Activated T-helper 1 cell treated with anti-CD3 and anti-CD28 coated beads, Interleukin-12 subunit alpha, Interleukin-12 subunit beta, Interleukin-2, Interleukin-4 antibody, amounts not matched to agents 30 ng/mL and 10 ng/mL and 1 ng/mL, durations not matched to agents 14 hours and 24 hours and 36 hours (primary cell): Measurements from ENCODE around the gene GFPT1. TPM values are rescaled to one million over a fixed set of nuclear protein-coding genes. Genes with fewer than 3 reads are reported as not detected.

Source experiments
- DNase-seq: peaks from one replicate; pipeline ENCODE4 v3.0.0; 2021; ENCODE audit warnings: low spot score
- H3K27ac Mint-ChIP-seq: one replicate; pipeline ENCODE4 v1.8.0; 2021; ENCODE audit warnings: mild to moderate bottlenecking, mixed read lengths
- H3K27me3 Mint-ChIP-seq: one replicate; pipeline ENCODE4 v1.8.0; 2022; ENCODE audit warnings: mild to moderate bottlenecking, moderate library complexity, mixed read lengths; ENCODE audit not compliant: insufficient read depth
- H3K36me3 Mint-ChIP-seq: one replicate; pipeline ENCODE4 v1.8.0; 2021; ENCODE audit warnings: low read depth, mixed read lengths
- H3K4me1 Mint-ChIP-seq: one replicate; pipeline ENCODE4 v1.8.0; 2021; ENCODE audit warnings: low read depth, mixed read lengths
- H3K4me3 Mint-ChIP-seq: one replicate; pipeline ENCODE4 v1.8.0; 2021; ENCODE audit warnings: mild to moderate bottlenecking, moderate library complexity, mixed read lengths
- H3K9me3 Mint-ChIP-seq: one replicate; pipeline ENCODE4 v1.8.0; 2021; ENCODE audit warnings: mixed read lengths
- intact Hi-C: fragments of 100-400 bp; cut with micrococcal nuclease; formaldehyde crosslinking; loops from one replicate; pipeline ENCODE4 v1.15.1; 2024
- total RNA-seq: library from RNA; stranded (reverse); gene quantifications from 2 replicates; pipeline ENCODE4 v1.2.3, GENCODE V29; 2022

GFPT1 gene
- total RNA-seq, 1 donor from 2014 or later, result 47.3 TPM

- H3K9me3 Mint-ChIP-seq, result no peaks in the 10 kb centered on the region
- H3K4me1 Mint-ChIP-seq, result no peaks in the 10 kb centered on the region
- intact Hi-C loops, result no loop called here
- peaks cover 17% of the 10 kb centered on the region for H3K36me3 Mint-ChIP-seq
- H3K4me3 Mint-ChIP-seq, result no peak overlapping the region
- no peaks in the 10 kb centered on the region for H3K27me3 Mint-ChIP-seq
- no peak for DNase-seq
- no peak overlapping the region for H3K27ac Mint-ChIP-seq
These were observed 8.8 kb upstream of the GFPT1 start for GRCh38 chr2:69395866-69396265.

GRCh38 chr2:69393963-69394362 lies 6.9 kb upstream of the GFPT1 start:
- Mint-ChIP-seq H3K36me3 (peaks cover 12% of the 10 kb centered on the region), H3K4me1 (no peaks in the 10 kb centered on the region), H3K9me3 (no peaks in the 10 kb centered on the region), H3K27me3 (no peaks in the 10 kb centered on the region), H3K27ac (no peak overlapping the region), H3K4me3 (no peak overlapping the region)
- no peak for DNase-seq
- intact Hi-C loops, result no loop called here

GRCh38 chr2:69390471-69390870 lies 3.4 kb upstream of the GFPT1 start:
- Mint-ChIP-seq H3K27ac (no peak overlapping the region), H3K9me3 (no peaks in the 10 kb centered on the region), H3K4me3 (no peak overlapping the region), H3K27me3 (no peaks in the 10 kb centered on the region), H3K4me1 (peaks cover 20% of the 10 kb centered on the region), H3K36me3 (peaks cover 10% of the 10 kb centered on the region)
- DNase-seq, result no peak
- intact Hi-C loops, result no loop called here

GRCh38 chr2:69390001-69390400 lies 3.0 kb upstream of the GFPT1 start:
- DNase-seq, result no peak
- H3K27ac Mint-ChIP-seq, result no peak overlapping the region
- peaks cover 9% of the 10 kb centered on the region for H3K36me3 Mint-ChIP-seq
- H3K9me3 Mint-ChIP-seq, result no peaks in the 10 kb centered on the region
- intact Hi-C loops, result no loop called here
- peaks cover 22% of the 10 kb centered on the region for H3K4me1 Mint-ChIP-seq
- H3K4me3 Mint-ChIP-seq, result no peak overlapping the region
- H3K27me3 Mint-ChIP-seq, result no peaks in the 10 kb centered on the region

GRCh38 chr2:69389271-69389670 lies 2.2 kb upstream of the GFPT1 start:
- peaks cover 2% of the 10 kb centered on the region for H3K36me3 Mint-ChIP-seq
- no peak overlapping the region for H3K27ac Mint-ChIP-seq
- H3K9me3 Mint-ChIP-seq, result no peaks in the 10 kb centered on the region
- intact Hi-C loops, result loop anchor here (5.0 kb wide), 3 partner anchors 118 to 858 kb away; partner anchors contain the start of genes GMCL1 and TIA1
- no peaks in the 10 kb centered on the region for H3K27me3 Mint-ChIP-seq
- no peak for DNase-seq
- H3K4me3 Mint-ChIP-seq, result no peak overlapping the region
- peaks cover 27% of the 10 kb centered on the region for H3K4me1 Mint-ChIP-seq

- Mint-ChIP-seq H3K36me3 (peaks cover 1% of the 10 kb centered on the region), H3K27ac (peak overlapping the region; percentile 81), H3K4me3 (peak overlapping the region; percentile 86), H3K4me1 (peaks cover 37% of the 10 kb centered on the region), H3K27me3 (no peaks in the 10 kb centered on the region), H3K9me3 (no peaks in the 10 kb centered on the region)
- no peak for DNase-seq
- intact Hi-C loops, result loop anchor here (1.0 to 5.0 kb wide), 7 partner anchors 49 to 921 kb away; partner anchors contain the start of genes APLF, FBXO48, GMCL1 and NFU1
These were observed 899 bp upstream of the GFPT1 start for GRCh38 chr2:69387770-69388481.

GRCh38 chr2:69386360-69386759 lies 667 bp downstream of the GFPT1 start:
- no peaks in the 10 kb centered on the region for H3K27me3 Mint-ChIP-seq
- peak overlapping the region; percentile 81 for H3K27ac Mint-ChIP-seq
- peaks cover 9% of the 10 kb centered on the region for H3K36me3 Mint-ChIP-seq
- DNase-seq, result no peak
- peaks cover 50% of the 10 kb centered on the region for H3K4me1 Mint-ChIP-seq
- no peaks in the 10 kb centered on the region for H3K9me3 Mint-ChIP-seq
- intact Hi-C loops, result loop anchor here (2.0 to 5.0 kb wide), 5 partner anchors 121 to 920 kb away; partner anchors contain the start of genes APLF, FBXO48, GMCL1 and TIA1
- H3K4me3 Mint-ChIP-seq, result peak overlapping the region; percentile 87

- no peak for DNase-seq
- Mint-ChIP-seq H3K4me1 (peaks cover 56% of the 10 kb centered on the region), H3K36me3 (peaks cover 13% of the 10 kb centered on the region), H3K27me3 (no peaks in the 10 kb centered on the region), H3K4me3 (peak overlapping the region; percentile 87), H3K9me3 (no peaks in the 10 kb centered on the region), H3K27ac (peak overlapping the region; percentile 45)
- intact Hi-C loops, result loop anchor here (2.0 to 5.0 kb wide), 5 partner anchors 122 to 919 kb away; partner anchors contain the start of genes APLF, FBXO48, GMCL1 and TIA1
These were observed 1.4 kb downstream of the GFPT1 start for GRCh38 chr2:69385443-69386151.

GRCh38 chr2:69384618-69385081 lies 2.4 kb downstream of the GFPT1 start:
- H3K27me3 Mint-ChIP-seq, result no peaks in the 10 kb centered on the region
- H3K9me3 Mint-ChIP-seq, result no peaks in the 10 kb centered on the region
- no peak overlapping the region for H3K27ac Mint-ChIP-seq

GRCh38 chr2:69383176-69383812 lies 3.7 kb downstream of the GFPT1 start:
- no peaks in the 10 kb centered on the region for H3K9me3 Mint-ChIP-seq
- H3K4me1 Mint-ChIP-seq, result peaks cover 59% of the 10 kb centered on the region
- no peaks in the 10 kb centered on the region for H3K27me3 Mint-ChIP-seq

More at GRCh38 chr2:69384618-69385081, 2.4 kb downstream of the GFPT1 start:
- intact Hi-C loops, result loop anchor here (5.0 kb wide), 3 partner anchors 123 to 863 kb away; partner anchors contain the start of genes GMCL1 and TIA1
- Mint-ChIP-seq H3K4me3 (no peak overlapping the region), H3K36me3 (peaks cover 16% of the 10 kb centered on the region), H3K4me1 (peaks cover 60% of the 10 kb centered on the region)
- no peak for DNase-seq

GRCh38 chr2:69382547-69382946 lies 4.5 kb downstream of the GFPT1 start:
- Mint-ChIP-seq H3K27ac (no peak overlapping the region), H3K4me1 (peaks cover 52% of the 10 kb centered on the region), H3K9me3 (no peaks in the 10 kb centered on the region), H3K27me3 (no peaks in the 10 kb centered on the region), H3K36me3 (peaks cover 17% of the 10 kb centered on the region), H3K4me3 (no peak overlapping the region)
- intact Hi-C loops, result no loop called here
- DNase-seq, result no peak

More at GRCh38 chr2:69383176-69383812, 3.7 kb downstream of the GFPT1 start:
- H3K27ac Mint-ChIP-seq, result no peak overlapping the region
- H3K4me3 Mint-ChIP-seq, result no peak overlapping the region
- peaks cover 17% of the 10 kb centered on the region for H3K36me3 Mint-ChIP-seq
- no peak for DNase-seq
- intact Hi-C loops, result no loop called here

GRCh38 chr2:69381337-69381737 lies 5.7 kb downstream of the GFPT1 start:
- Mint-ChIP-seq H3K27me3 (no peaks in the 10 kb centered on the region), H3K4me1 (peaks cover 49% of the 10 kb centered on the region), H3K9me3 (no peaks in the 10 kb centered on the region), H3K27ac (peak overlapping the region; percentile 65), H3K36me3 (peaks cover 17% of the 10 kb centered on the region), H3K4me3 (no peak overlapping the region)
- intact Hi-C loops, result no loop called here
- DNase-seq, result no peak
